ENCODE measurements around the gene ASIC4. TPM values are rescaled to one million over a fixed set of nuclear protein-coding genes. Genes with fewer than 3 reads are reported as not detected.

Gene ASIC4
- total and polyA plus RNA-seq, 2 donors from 2014 or later, result not detected

DNA sequence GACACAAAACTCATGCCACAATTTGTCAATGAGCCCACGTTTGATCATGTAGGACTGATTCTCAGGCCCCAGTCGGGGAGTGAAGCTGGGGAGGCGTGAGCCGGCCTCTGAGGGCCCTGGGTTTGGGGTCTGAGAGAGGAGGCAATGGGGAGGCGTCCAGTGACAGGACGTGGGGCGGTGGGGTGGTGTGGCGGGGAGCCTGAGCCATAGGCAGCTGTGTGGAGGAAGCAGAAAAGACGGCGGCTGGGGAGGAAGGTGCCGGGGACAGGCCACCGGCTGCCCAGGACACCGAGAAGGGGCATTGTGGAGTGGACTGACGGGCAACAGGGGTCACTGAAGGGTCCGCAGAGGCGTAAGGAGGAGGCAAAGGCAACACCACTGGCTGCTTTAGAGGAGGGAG lies 22.1 kb downstream of the ASIC4 start:
- Histone ChIP-seq H3K9ac (ENCODE audit: low read length in 3 of 3) (no peak overlapping the region), H3K4me1 (ENCODE audit: control insufficient read depth in 2 of 3, insufficient read depth in 2 of 3, low read depth in 1 of 3, low read length in 3 of 3) (no peaks in the 10 kb centered on the region), H3K36me3 (ENCODE audit: control insufficient read depth in 2 of 3, insufficient read depth in 3 of 3, low read length in 3 of 3) (peaks cover 0 to 8% (median 8%) of the 10 kb centered on the region in 3 donors), H3K27me3 (ENCODE audit: control insufficient read depth, insufficient read depth, low read length) (no peaks in the 10 kb centered on the region), H3K27ac (ENCODE audit: low read depth in 2 of 2, low read length in 2 of 2) (no peak overlapping the region), H3K4me3 (ENCODE audit: low read length in 3 of 3) (no peak overlapping the region), H3K9me3 (ENCODE audit: control insufficient read depth in 2 of 3, insufficient read depth in 1 of 3, low read length in 3 of 3) (no peaks in the 10 kb centered on the region)
- TF ChIP-seq, protein P1, sequence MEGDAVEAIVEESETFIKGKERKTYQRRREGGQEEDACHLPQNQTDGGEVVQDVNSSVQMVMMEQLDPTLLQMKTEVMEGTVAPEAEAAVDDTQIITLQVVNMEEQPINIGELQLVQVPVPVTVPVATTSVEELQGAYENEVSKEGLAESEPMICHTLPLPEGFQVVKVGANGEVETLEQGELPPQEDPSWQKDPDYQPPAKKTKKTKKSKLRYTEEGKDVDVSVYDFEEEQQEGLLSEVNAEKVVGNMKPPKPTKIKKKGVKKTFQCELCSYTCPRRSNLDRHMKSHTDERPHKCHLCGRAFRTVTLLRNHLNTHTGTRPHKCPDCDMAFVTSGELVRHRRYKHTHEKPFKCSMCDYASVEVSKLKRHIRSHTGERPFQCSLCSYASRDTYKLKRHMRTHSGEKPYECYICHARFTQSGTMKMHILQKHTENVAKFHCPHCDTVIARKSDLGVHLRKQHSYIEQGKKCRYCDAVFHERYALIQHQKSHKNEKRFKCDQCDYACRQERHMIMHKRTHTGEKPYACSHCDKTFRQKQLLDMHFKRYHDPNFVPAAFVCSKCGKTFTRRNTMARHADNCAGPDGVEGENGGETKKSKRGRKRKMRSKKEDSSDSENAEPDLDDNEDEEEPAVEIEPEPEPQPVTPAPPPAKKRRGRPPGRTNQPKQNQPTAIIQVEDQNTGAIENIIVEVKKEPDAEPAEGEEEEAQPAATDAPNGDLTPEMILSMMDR (IDR thresholded peaks at IDR 0.05; ENCODE audit: borderline replicate concordance, extremely low read depth, insufficient read depth), result no peak
- FAIRE-seq (no peak), DNase-seq (no peak)
- intact Hi-C loops (cut with DNase I), result loop anchor here (10.0 kb wide), 1 partner anchor 132 kb away; no protein-coding TSS in a partner anchor

- Histone ChIP-seq H3K36me3 (ENCODE audit: control insufficient read depth in 2 of 3, insufficient read depth in 3 of 3, low read length in 3 of 3) (peaks cover 0 to 8% (median 8%) of the 10 kb centered on the region in 3 donors), H3K4me3 (ENCODE audit: low read length in 3 of 3) (no peak overlapping the region), H3K9ac (ENCODE audit: low read length in 3 of 3) (no peak overlapping the region), H3K27me3 (ENCODE audit: control insufficient read depth, insufficient read depth, low read length) (no peaks in the 10 kb centered on the region), H3K27ac (ENCODE audit: low read depth in 2 of 2, low read length in 2 of 2) (no peak overlapping the region), H3K4me1 (ENCODE audit: control insufficient read depth in 2 of 3, insufficient read depth in 2 of 3, low read depth in 1 of 3, low read length in 3 of 3) (peaks cover 0 to 3% (median 1%) of the 10 kb centered on the region in 3 donors), H3K9me3 (ENCODE audit: control insufficient read depth in 2 of 3, insufficient read depth in 1 of 3, low read length in 3 of 3) (no peaks in the 10 kb centered on the region)
- no peak for FAIRE-seq
- intact Hi-C loops (cut with DNase I), result loop anchor here (10.0 kb wide), 1 partner anchor 132 kb away; no protein-coding TSS in a partner anchor
- TF ChIP-seq, protein P1 (IDR thresholded peaks at IDR 0.05; ENCODE audit: borderline replicate concordance, extremely low read depth, insufficient read depth), result no peak
- no peak for DNase-seq
Measured at GRCh38 chr2:219536967-219537366, 22.7 kb downstream of the ASIC4 start.

GRCh38 chr2:219537657-219538488 lies 23.6 kb downstream of the ASIC4 start:
- DNase-seq, result no peak
- Histone ChIP-seq H3K36me3 (ENCODE audit: control insufficient read depth in 2 of 3, insufficient read depth in 3 of 3, low read length in 3 of 3) (peaks cover 0 to 8% (median 8%) of the 10 kb centered on the region in 3 donors), H3K4me1 (ENCODE audit: control insufficient read depth in 2 of 3, insufficient read depth in 2 of 3, low read depth in 1 of 3, low read length in 3 of 3) (peaks cover 4 to 10% (median 9%) of the 10 kb centered on the region in 3 donors), H3K9ac (ENCODE audit: low read length in 3 of 3) (no peak overlapping the region), H3K27ac (ENCODE audit: low read depth in 2 of 2, low read length in 2 of 2) (no peak overlapping the region), H3K4me3 (ENCODE audit: low read length in 3 of 3) (no peak overlapping the region), H3K9me3 (ENCODE audit: control insufficient read depth in 2 of 3, insufficient read depth in 1 of 3, low read length in 3 of 3) (no peaks in the 10 kb centered on the region), H3K27me3 (ENCODE audit: control insufficient read depth, insufficient read depth, low read length) (no peaks in the 10 kb centered on the region)
- no peak for FAIRE-seq
- TF ChIP-seq, protein P1 (IDR thresholded peaks at IDR 0.05; ENCODE audit: borderline replicate concordance, extremely low read depth, insufficient read depth), result no peak
- intact Hi-C loops (cut with DNase I), result loop anchor here (10.0 kb wide), 1 partner anchor 133 kb away; no protein-coding TSS in a partner anchor
